Large intestine (tissue), 3 donors: ENCODE data around the gene SERPINF2. TPM values are rescaled to one million over a fixed set of nuclear protein-coding genes. Genes with fewer than 3 reads are reported as not detected.

Experiments
- DNase-seq, 2 donors: peaks; one replicate each; pipeline versions ENCODE4 v3.0.0 to v3.0.0-alpha.2; 2013
- H3K27ac ChIP-seq: one replicate; pipeline ENCODE4 v1.5.1; 2013; ENCODE audit warnings: low read length
- H3K27me3 ChIP-seq: 2 replicates; pipeline ENCODE4 v1.6.1; 2013; ENCODE audit warnings: low read length; ENCODE audit not compliant: control insufficient read depth, insufficient read depth
- H3K36me3 ChIP-seq: 2 replicates; pipeline ENCODE4 v1.6.1; 2013; ENCODE audit warnings: low read length; ENCODE audit not compliant: control insufficient read depth, insufficient read depth
- H3K4me1 ChIP-seq: one replicate; pipeline ENCODE4 v1.6.1; 2013; ENCODE audit warnings: low read length; ENCODE audit not compliant: control insufficient read depth, insufficient read depth
- H3K4me3 ChIP-seq: one replicate; pipeline ENCODE4 v1.5.1; 2013; ENCODE audit warnings: low read length
- H3K9me3 ChIP-seq: one replicate; pipeline ENCODE4 v1.6.1; 2013; ENCODE audit warnings: mild to moderate bottlenecking, low read depth, low read length, moderate library complexity; ENCODE audit not compliant: control insufficient read depth
- WGBS: methylation state at CpG from one replicate; pipeline ENCODE4 v1.1.5; 2013; ENCODE audit warnings: low lambda C conversion rate; ENCODE audit not compliant: insufficient coverage; 5-methylcytosine and 5-hydroxymethylcytosine counted together
- polyA plus RNA-seq: library from polyadenylated mRNA; unstranded; fragments of 120-200 nt; gene quantifications from one replicate; pipeline ENCODE4 v1.2.1, GENCODE V29; 2013

The SERPINF2 gene
- polyA plus RNA-seq, 1 donor: 14.3 TPM

- Histone ChIP-seq H3K36me3 (peaks cover 7% of the 10 kb centered on the region), H3K4me1 (peaks cover 8% of the 10 kb centered on the region), H3K27me3 (no peaks in the 10 kb centered on the region), H3K9me3 (peaks cover 8% of the 10 kb centered on the region), H3K4me3 (peak overlapping the region; percentile 10), H3K27ac (no peak overlapping the region)
- WGBS: no CpG with 5 or more reads among the region's 18 CpGs
- peak in 1 of 2 donors; percentile 40 for DNase-seq
Measured at GRCh38 chr17:1752425-1753262, 10.0 kb downstream of the SERPINF2 start.

- no CpG with 5 or more reads among the region's 23 CpGs for WGBS
Measured at GRCh38 chr17:1753767-1754429, 11.2 kb downstream of the SERPINF2 start.

DNA sequence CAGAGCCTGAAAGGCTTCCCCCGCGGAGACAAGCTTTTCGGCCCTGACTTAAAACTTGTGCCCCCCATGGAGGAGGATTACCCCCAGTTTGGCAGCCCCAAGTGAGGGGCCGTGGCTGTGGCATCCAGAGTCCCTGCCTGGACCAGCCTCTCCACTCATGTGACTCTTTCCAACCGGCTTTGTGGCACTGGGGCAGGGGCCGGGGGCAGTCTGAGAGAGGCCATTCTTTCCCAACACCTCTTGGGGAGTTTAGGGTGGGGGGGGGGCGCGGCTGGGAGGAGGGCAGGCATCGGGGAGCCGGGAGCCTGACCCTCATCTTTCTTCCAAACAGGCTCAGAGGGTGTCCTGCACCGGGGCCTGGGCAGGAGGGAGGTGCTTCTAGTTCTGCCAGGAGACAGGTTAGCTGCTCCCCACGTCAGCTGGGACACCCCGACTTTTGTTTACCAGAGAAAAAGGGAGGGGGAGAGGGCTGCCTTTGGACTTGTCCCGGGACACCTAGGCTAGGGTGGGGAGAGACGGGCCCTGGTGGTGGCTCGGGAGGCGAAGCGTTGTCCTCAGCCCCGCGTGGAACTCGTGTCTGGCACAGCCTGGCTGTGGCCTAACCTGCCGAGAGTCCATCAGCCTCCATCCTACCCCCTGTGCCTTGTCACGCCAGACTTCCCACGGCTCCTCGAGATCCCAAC is 11.9 kb downstream of the SERPINF2 start:
- no peak for DNase-seq
- WGBS: 90% methylated on average over 2 of the region's 25 CpGs

More at GRCh38 chr17:1753767-1754429, 11.2 kb downstream of the SERPINF2 start:
- Histone ChIP-seq H3K36me3 (peaks cover 2% of the 10 kb centered on the region), H3K27ac (no peak overlapping the region), H3K27me3 (no peaks in the 10 kb centered on the region), H3K4me3 (no peak overlapping the region), H3K9me3 (no peaks in the 10 kb centered on the region), H3K4me1 (peaks cover 8% of the 10 kb centered on the region)
- DNase-seq: no peak

DNA sequence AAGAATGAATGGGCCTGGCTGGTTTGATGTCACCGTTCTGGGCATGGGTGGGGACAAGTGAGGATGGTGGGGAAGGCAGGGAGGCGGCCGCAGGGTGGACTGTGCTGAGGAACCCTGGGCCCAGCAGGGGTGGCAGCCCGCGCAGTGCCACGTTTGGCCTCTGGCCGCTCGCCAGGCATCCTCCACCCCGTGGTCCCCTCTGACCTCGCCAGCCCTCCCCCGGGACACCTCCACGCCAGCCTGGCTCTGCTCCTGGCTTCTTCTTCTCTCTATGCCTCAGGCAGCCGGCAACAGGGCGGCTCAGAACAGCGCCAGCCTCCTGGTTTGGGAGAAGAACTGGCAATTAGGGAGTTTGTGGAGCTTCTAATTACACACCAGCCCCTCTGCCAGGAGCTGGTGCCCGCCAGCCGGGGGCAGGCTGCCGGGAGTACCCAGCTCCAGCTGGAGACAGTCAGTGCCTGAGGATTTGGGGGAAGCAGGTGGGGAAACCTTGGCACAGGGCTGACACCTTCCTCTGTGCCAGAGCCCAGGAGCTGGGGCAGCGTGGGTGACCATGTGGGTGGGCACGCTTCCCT is 12.7 kb downstream of the SERPINF2 start:
- Histone ChIP-seq H3K9me3 (no peaks in the 10 kb centered on the region), H3K27ac (no peak overlapping the region), H3K4me3 (no peak overlapping the region), H3K27me3 (no peaks in the 10 kb centered on the region), H3K4me1 (peaks cover 8% of the 10 kb centered on the region), H3K36me3 (no peaks in the 10 kb centered on the region)
- no peak for DNase-seq
- WGBS: no CpG with 5 or more reads among the region's 20 CpGs

More for the DNA sequence above, 11.9 kb downstream of the SERPINF2 start:
- H3K36me3 ChIP-seq: peaks cover under 1% of the 10 kb centered on the region
- H3K9me3 ChIP-seq: no peaks in the 10 kb centered on the region
- H3K27me3 ChIP-seq: no peaks in the 10 kb centered on the region
- no peak overlapping the region for H3K27ac ChIP-seq
- peaks cover 8% of the 10 kb centered on the region for H3K4me1 ChIP-seq
- H3K4me3 ChIP-seq: no peak overlapping the region

- peaks cover 8% of the 10 kb centered on the region for H3K4me1 ChIP-seq
- H3K36me3 ChIP-seq: no peaks in the 10 kb centered on the region
- no peak for DNase-seq
- no peak overlapping the region for H3K27ac ChIP-seq
- no peaks in the 10 kb centered on the region for H3K27me3 ChIP-seq
- H3K4me3 ChIP-seq: no peak overlapping the region
- H3K9me3 ChIP-seq: no peaks in the 10 kb centered on the region
- 52% methylated on average over 3 of the region's 17 CpGs for WGBS
Measured at GRCh38 chr17:1755827-1756262, 13.2 kb downstream of the SERPINF2 start.

DNA sequence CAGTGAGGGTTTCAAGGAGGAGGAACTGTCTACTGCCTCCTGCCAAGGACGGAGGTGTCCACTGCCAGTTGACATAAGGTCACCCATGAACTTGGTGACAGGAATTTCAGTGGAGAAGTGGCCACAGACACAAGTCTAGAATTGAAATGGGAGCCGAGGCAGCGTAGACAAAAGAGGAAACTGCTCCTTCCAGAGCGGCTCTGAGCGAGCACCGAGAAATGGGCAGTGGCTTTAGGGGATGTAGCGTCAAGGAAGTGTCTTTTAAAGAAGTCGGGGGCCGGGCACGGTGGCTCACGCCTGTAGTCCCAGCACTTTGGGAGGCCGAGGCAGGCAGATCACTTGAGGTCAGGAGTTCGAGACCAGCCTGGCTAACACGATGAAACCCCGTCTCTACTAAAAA is 16.1 kb downstream of the SERPINF2 start:
- H3K36me3 ChIP-seq: no peaks in the 10 kb centered on the region
- H3K27me3 ChIP-seq: no peaks in the 10 kb centered on the region
- WGBS: no CpG with 5 or more reads among the region's 15 CpGs
- peaks cover 20% of the 10 kb centered on the region for H3K4me1 ChIP-seq
- no peaks in the 10 kb centered on the region for H3K9me3 ChIP-seq
- no peak overlapping the region for H3K27ac ChIP-seq
- no peak for DNase-seq
- no peak overlapping the region for H3K4me3 ChIP-seq

DNA sequence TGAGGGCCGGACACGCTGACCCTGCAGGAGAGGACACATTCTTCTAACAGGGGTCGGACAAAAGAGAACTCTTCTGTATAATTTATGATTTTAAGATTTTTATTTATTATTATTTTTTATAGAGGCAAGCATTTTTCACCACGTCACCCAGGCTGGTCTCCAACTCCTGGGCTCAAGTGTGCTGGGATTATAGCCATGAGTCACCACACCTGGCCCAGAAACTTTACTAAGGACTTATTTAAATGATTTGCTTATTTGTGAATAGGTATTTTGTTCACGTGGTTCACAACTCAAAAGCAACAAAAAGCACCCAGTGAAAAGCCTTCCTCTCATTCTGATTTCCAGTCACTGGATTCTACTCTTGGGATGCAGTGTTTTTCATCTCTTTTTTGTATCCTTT is 16.9 kb downstream of the SERPINF2 start:
- no peaks in the 10 kb centered on the region for H3K36me3 ChIP-seq
- no peak overlapping the region for H3K4me3 ChIP-seq
- no peak overlapping the region for H3K27ac ChIP-seq
- DNase-seq: no peak
- H3K9me3 ChIP-seq: no peaks in the 10 kb centered on the region
- H3K27me3 ChIP-seq: no peaks in the 10 kb centered on the region
- peaks cover 27% of the 10 kb centered on the region for H3K4me1 ChIP-seq
- 100% methylated on average over 1 of the region's 5 CpGs for WGBS

- no peaks in the 10 kb centered on the region for H3K27me3 ChIP-seq
- DNase-seq: no peak
- peak overlapping the region; percentile 2 for H3K4me3 ChIP-seq
- peaks cover 27% of the 10 kb centered on the region for H3K4me1 ChIP-seq
- no CpG with 5 or more reads among the region's 21 CpGs for WGBS
- no peaks in the 10 kb centered on the region for H3K9me3 ChIP-seq
- H3K27ac ChIP-seq: peak overlapping the region; percentile 70
- H3K36me3 ChIP-seq: no peaks in the 10 kb centered on the region
Measured at GRCh38 chr17:1762233-1762900, 19.7 kb downstream of the SERPINF2 start.

GRCh38 chr17:1762901-1763898 is 20.5 kb downstream of the SERPINF2 start:
- Histone ChIP-seq H3K4me3 (peak overlapping the region; percentile 2), H3K27ac (peak overlapping the region; percentile 70)

More at GRCh38 chr17:1762901-1763898, 20.5 kb downstream of the SERPINF2 start:
- Histone ChIP-seq H3K27me3 (no peaks in the 10 kb centered on the region), H3K4me1 (peaks cover 27% of the 10 kb centered on the region), H3K36me3 (no peaks in the 10 kb centered on the region), H3K9me3 (no peaks in the 10 kb centered on the region)
- DNase-seq: peak; percentile 74 to 89
- no CpG with 5 or more reads among the region's 22 CpGs for WGBS
